A673 (cell line): ENCODE measurements around the gene SFXN5. TPM values are rescaled to one million over a fixed set of nuclear protein-coding genes. Genes with fewer than 3 reads are reported as not detected.

Experiments used
- BruUV-seq: library from RNA; stranded (reverse); fragments of 400-500 nt; replicated peaks from 2 replicates; lab custom pipeline; 2021; lab: Mats Ljungman, UMichigan
- CTCF ChIA-PET: fragments of 300-600 bp; sonication (Branson Sonifier 250); formaldehyde crosslinking; loops from one replicate; lab custom pipeline; 2022; ENCODE audit warnings: antibody characterized with exemption; lab: Charles Lee
- POLR2A ChIA-PET: fragments of 300-600 bp; sonication (Branson Sonifier 250); formaldehyde crosslinking; loops from one replicate; lab custom pipeline; 2022; ENCODE audit warnings: antibody characterized with exemption; ENCODE audit not compliant: low non-redundant PET; lab: Charles Lee
- DNase-seq: peaks from one replicate; pipeline ENCODE4 v3.0.0-alpha.2; 2015; ENCODE audit warnings: low spot score
- H3K27ac ChIP-seq: fragments of 200-600 bp; sonication (generic); 2 replicates; pipeline ENCODE4 v1.5.1; 2016; ENCODE audit warnings: mixed run types, low read depth, mild to moderate bottlenecking, mixed read lengths, antibody characterized with exemption, low read length; ENCODE audit not compliant: poor library complexity, severe bottlenecking
- H3K27me3 ChIP-seq: fragments of 200-600 bp; sonication (generic); replicated peaks from 2 replicates; pipeline ENCODE4 v1.6.1; 2017; ENCODE audit warnings: mixed run types, low read depth, mild to moderate bottlenecking, mixed read lengths, antibody characterized with exemption, low read length; ENCODE audit not compliant: insufficient read depth, poor library complexity
- H3K36me3 ChIP-seq: fragments of 200-600 bp; sonication (generic); 2 replicates; pipeline ENCODE4 v1.6.1; 2016; ENCODE audit warnings: mixed run types, mild to moderate bottlenecking, mixed read lengths, antibody characterized with exemption, low read length; ENCODE audit not compliant: insufficient read depth, poor library complexity, severe bottlenecking
- H3K4me1 ChIP-seq: fragments of 200-600 bp; sonication (generic); 2 replicates; pipeline ENCODE4 v1.6.1; 2017; ENCODE audit warnings: mixed run types, mild to moderate bottlenecking, mixed read lengths, antibody characterized with exemption, low read length; ENCODE audit not compliant: insufficient read depth, poor library complexity, severe bottlenecking
- H3K4me3 ChIP-seq: fragments of 200-600 bp; sonication (generic); 2 replicates; pipeline ENCODE4 v1.5.1; 2016; ENCODE audit warnings: low read depth, mixed run types, mild to moderate bottlenecking, mixed read lengths, low read length; ENCODE audit not compliant: poor library complexity, severe bottlenecking
- H3K9me3 ChIP-seq: fragments of 200-600 bp; sonication (generic); 2 replicates; pipeline ENCODE4 v1.6.1; 2016; ENCODE audit warnings: mixed run types, low read depth, mild to moderate bottlenecking, mixed read lengths, antibody characterized with exemption, low read length; ENCODE audit not compliant: poor library complexity, severe bottlenecking
- CTCF ChIP-seq: fragments of 300-800, 200-600 bp; sonication (generic); conservative IDR thresholded peaks from 2 replicates; pipeline ENCODE4 v1.5.1; 2017; ENCODE audit warnings: low read depth, mild to moderate bottlenecking, antibody characterized with exemption, low read length, moderate library complexity, mixed read lengths
- EZH2 ChIP-seq: fragments of 200-600 bp; sonication (generic); IDR thresholded peaks from 2 replicates; pipeline ENCODE4 v1.6.1; 2017; ENCODE audit warnings: borderline replicate concordance, low read depth, mild to moderate bottlenecking, mixed read lengths, antibody characterized with exemption, low read length; ENCODE audit not compliant: poor library complexity, severe bottlenecking
- intact Hi-C: fragments of 100-400 bp; cut with micrococcal nuclease; formaldehyde crosslinking; loops from one replicate; pipeline ENCODE4 v1.10.0; 2022; ENCODE audit not compliant: unreplicated experiment
- total RNA-seq: library from RNA; stranded (reverse); gene quantifications from 2 replicates; pipeline ENCODE4 v1.2.3, GENCODE V29; 2021

Gene SFXN5
- total RNA-seq, 1 experiment from 2014 or later: 23.1 TPM

GRCh38 chr2:72925328-72925943, 146.1 kb downstream of the SFXN5 start:
- BruUV-seq: no TSS peak
- no peak for TF ChIP-seq CTCF
- peak; percentile 89 for TF ChIP-seq EZH2

GRCh38 chr2:72924353-72925240, 146.9 kb downstream of the SFXN5 start:
- no peak overlapping the region for H3K4me3 ChIP-seq
- no peaks in the 10 kb centered on the region for H3K9me3 ChIP-seq
- POLR2A ChIA-PET: no interaction called here
- CTCF ChIA-PET: no interaction called here
- peaks cover 4% of the 10 kb centered on the region for H3K4me1 ChIP-seq
- TF ChIP-seq EZH2 (peak; percentile 98), CTCF (no peak)
- intact Hi-C loops: no loop called here
- DNase-seq: no peak
- H3K36me3 ChIP-seq: no peaks in the 10 kb centered on the region
- no TSS peak for BruUV-seq
- H3K27ac ChIP-seq: no peak overlapping the region
- peaks cover 100% of the 10 kb centered on the region for H3K27me3 ChIP-seq

More at GRCh38 chr2:72925328-72925943, 146.1 kb downstream of the SFXN5 start:
- Histone ChIP-seq H3K4me3 (no peak overlapping the region), H3K9me3 (no peaks in the 10 kb centered on the region), H3K27me3 (peaks cover 100% of the 10 kb centered on the region), H3K27ac (no peak overlapping the region), H3K36me3 (no peaks in the 10 kb centered on the region), H3K4me1 (no peaks in the 10 kb centered on the region)
- intact Hi-C loops: no loop called here
- ChIA-PET POLR2A (interaction anchor here (0.7 kb wide), 1 partner anchor 65 kb away, joined by 3 read pairs; no protein-coding TSS in a partner anchor), CTCF (no interaction called here)
- no peak for DNase-seq

- DNase-seq: no peak
- H3K4me1 ChIP-seq: peaks cover 4% of the 10 kb centered on the region
- peaks cover 100% of the 10 kb centered on the region for H3K27me3 ChIP-seq
- no peak overlapping the region for H3K27ac ChIP-seq
- ChIA-PET CTCF (no interaction called here), POLR2A (no interaction called here)
- no peak overlapping the region for H3K4me3 ChIP-seq
- no peaks in the 10 kb centered on the region for H3K36me3 ChIP-seq
- no TSS peak for BruUV-seq
- no peak for TF ChIP-seq EZH2
- TF ChIP-seq CTCF: no peak
- intact Hi-C loops: no loop called here
- H3K9me3 ChIP-seq: no peaks in the 10 kb centered on the region
Observed at GRCh38 chr2:72923833-72924352, 147.6 kb downstream of the SFXN5 start.
